Stimulated activated CD8-positive, alpha-beta memory T cell treated with anti-CD3 and anti-CD28 coated beads, Interleukin-15, amount 100 ng/mL, for 48 hours (primary cell): ENCODE data around the gene CA11.
"Not testable (repeated sequence)": the region's sequence is repeated elsewhere in the genome, so short reads cannot be mapped to it uniquely, and the experiment has no call there.

Experiments
- DNase-seq, 2 donors: peaks; one replicate each; pipeline ENCODE4 v3.0.0-alpha.2; 2020; ENCODE audit warnings: low read depth in 2 of 2

The CA11 gene

DNA sequence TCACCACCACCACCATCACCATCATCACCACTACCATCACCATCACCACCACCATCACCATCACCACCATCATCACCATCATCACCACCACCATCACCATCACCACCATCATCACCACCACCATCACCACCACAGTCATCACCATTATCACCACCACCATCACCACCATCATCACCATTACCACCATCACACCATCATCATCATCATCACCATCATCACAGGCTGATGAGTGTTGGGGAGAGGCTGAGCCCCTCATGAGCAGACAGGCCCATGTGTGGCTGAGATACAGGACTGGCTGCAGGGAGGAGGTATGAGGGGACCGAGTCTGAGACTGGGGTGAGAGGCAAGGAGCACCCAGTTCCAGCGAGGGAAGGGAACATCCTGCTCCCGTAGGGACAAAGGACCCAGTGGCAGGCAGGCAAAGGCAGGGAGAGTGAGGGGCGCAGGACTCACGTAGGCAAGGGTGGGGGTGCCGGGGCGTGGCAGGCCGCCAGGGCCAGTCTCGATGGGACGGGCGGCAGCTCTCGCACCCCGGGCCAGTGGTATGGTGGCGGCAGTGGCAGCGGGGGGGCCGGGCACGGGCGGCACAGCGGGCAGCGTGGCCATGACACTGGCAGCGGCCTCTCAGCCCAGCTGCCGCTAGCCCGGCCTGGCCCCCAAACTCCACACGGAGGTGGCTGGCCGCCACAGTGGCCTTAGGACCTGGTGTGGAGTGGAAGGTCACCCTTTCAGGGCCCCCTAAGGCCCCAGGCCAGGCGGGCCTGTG is 24.1 kb upstream of the CA11 start:
- DNase-seq = no peak

DNA sequence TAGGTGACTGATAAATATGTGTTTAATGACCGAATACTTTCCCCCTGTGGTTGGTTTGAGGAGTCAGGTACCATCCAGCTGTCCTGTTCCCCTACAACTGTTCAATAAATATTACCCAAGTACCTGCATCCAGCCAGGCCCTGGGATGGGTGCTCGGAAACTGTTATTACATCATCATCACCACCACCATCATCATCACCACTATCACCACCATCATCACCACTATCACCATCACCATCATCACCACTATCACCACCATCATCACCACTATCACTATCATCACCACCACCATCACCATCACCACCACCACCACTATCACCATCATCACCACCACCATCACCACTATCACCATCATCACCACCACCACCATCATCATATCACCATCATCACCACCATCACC is 22.8 kb upstream of the CA11 start:
- DNase-seq = no peak

DNA sequence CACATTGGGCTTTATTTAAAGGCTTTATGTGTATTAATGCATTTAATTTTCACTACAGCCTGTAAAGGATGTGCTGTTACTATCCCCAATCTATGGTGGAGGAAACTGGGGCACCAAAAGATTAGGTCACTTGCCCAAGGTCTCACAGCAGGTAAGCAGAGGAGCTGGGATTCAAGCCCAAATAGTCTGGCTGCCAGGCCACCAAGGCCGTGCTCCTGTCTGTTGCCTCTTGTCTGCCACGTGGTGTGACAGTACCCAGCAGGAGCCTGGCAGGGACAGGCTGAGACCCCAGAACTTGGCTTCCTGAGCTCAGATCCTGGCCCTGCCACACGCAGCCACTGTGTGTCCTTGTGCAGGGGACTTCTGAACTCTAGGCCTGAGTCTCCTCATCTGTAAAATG is 22.3 kb upstream of the CA11 start:
- no peak for DNase-seq

DNA sequence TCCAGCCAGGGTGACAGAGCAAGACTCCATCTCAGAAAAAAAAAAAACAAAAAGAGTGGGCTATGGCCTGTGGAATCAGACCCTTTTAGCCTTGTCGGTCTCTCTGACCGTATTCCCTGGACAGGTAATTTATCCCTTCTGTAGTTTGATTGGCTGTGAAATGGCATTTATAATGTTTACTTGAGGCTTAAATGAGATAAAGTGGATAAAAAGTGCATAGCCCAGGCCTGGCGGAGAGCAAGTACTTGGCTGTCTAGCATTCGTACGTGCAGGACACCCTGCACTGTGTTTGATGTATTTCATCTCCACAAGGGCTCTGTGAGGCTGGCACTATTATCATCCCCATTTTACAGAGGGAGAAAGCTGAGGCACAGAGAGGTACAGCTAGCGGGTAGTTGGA is 19.8 kb upstream of the CA11 start:
- DNase-seq = no peak

DNA sequence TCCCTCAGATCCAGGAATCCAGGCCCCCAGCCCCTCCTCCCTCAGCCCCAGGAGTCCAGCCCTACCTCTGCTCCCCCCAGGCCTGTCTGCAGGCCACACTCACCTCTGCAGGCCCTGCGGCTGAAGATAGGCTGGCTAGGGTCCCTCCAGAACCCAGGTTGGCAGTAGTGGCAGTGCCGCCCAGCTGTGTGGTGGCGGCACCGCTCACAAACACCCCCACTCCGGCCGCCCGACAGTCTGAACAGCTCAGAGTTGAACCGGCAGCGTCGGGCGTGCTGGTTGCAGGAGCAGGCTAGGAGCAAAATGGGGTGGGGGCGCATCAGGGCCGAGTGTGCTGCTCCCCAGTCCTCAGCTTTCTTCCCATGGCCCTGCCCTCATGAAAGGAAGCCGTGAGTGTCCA is 18.5 kb upstream of the CA11 start:
- DNase-seq = no peak

DNA sequence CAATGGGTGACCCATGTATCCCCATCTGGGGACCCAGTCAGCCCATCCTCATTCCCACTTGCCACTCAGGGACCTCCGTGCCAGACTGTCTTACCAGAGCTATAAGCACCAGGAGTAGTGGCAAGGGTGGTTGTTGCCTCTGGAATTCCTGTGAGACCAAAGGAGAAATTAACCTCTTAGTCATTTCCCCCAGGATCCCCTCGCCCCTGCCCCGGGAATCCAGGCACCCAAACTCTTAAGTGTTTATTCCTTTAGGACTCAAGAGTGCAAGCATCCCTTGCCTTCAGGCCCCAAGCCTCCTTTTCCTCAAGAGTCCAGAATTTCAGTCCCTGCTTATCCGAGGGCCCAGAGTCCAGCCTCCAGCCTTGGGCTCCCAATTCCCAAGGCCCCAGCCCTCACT is 17.7 kb upstream of the CA11 start:
- no peak for DNase-seq

DNA sequence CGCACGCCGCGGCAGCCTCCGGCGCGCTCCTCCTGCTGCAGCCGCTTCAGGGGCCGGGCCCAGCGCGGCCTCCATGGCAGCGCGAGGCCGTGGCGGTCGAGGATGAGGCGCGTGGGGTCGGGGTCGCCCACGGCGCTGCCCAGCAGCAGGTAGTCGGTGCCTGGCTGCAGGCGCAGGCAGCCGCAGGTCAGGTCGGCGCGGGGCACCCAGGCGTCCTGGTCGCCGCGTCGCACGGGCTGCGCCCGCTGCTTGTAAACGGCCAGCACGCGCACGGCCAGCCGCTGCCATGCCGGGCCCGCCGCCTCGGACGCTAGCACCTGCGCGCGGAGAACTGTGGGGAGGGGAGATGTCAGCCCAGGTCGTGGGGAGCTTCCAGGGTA is 15.7 kb upstream of the CA11 start:
- no peak for DNase-seq

DNA sequence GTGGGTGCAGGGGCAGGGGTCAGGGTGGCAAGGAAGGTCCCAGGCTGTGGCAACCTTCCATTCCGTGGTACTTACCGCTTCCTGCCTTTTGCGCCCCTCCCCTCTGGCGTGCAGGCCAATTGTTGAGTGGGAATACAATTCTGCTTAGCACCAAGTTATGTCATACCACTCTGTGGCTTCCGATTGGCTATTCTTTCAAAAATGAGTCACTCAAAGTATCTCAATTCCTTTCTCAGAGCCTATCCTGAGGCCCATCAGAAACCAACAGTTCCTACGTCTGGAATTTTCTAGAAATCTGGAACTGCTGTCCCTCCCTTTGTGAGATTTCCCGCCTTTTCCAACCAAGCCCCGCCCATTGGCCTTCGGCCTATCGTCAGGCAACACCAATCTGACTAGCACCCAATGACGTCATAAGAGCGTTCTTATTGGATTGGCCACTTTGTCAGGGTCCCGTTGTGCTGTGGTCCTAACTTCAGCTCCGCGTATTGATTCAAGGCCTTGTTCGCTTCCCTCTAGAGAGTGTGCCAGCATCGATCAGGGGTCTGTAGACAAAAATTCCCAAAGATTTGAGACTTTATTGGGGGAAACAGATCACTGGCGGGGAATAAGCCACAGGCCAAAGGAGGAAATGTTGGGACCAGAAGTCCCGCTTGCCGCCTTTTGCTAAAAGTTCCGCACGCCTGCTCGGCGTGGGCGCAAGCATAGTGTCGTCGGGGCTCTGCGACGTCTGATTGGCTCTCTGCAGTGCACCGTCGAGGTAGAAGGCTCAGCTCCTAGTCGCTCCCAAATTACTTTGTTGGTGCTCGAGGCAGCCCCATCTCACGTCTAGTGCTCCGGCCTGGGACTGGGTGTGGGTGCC is 15.1 kb upstream of the CA11 start:
- peak; percentile 56 to 60 for DNase-seq

DNA sequence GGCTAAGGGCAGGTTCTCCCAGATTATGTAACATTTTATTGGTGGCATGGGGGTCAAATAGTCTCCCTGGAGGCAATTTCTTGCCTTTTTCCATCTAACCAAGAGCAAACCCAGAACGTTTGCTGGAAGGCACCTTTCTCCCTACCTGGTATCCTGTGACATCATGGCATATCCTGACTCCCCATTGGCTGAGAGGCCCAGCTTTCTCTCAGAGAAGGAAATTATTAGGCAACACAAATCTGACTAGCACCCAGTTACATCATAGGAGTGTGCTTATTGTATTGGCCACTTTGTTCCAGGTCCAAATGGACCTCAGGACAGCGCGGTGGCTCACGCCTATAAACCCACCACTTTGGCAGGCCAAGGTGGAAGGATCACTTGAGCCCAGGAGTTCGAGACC is 13.8 kb upstream of the CA11 start:
- no peak for DNase-seq

DNA sequence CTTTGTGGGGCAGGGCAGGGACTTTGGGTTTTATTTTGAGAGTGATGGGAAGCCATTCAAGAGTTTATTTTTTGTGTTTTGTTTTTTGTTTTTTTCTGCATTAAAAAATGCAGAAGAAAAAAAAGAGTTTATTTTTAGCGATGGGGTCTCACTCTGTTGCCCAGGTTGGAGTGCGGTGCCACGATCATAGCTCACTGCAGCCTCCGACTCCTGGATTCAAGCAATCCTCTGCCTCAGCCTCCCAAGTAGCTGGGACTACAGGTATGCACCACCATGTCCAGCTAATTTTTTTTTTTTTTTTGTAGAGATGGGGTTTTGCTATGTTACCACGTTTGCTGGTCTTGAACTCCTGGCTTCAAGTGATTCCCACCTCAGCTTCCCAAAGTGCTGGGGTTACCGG is 12.5 kb upstream of the CA11 start:
- no peak for DNase-seq

DNA sequence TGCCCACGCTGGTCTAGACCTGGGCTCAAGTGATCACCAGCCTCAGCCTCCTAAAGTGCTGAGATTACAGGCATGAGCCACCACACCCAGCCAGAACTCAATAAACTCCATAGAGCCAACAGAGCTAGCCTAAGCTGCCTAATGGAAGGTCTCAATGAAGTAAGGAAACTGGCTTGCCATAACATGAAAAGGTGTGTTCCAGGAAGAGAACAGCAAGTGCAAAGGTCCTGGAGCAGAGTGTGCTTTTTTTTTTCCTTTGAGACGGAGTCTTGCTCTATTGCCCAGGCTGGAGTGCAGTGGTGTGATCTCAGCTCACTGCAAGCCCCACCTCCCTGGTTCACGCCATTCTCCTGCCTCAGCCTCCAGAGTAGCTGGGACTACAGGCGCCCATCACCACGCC is 11.8 kb upstream of the CA11 start:
- DNase-seq = not testable (repeated sequence)

DNA sequence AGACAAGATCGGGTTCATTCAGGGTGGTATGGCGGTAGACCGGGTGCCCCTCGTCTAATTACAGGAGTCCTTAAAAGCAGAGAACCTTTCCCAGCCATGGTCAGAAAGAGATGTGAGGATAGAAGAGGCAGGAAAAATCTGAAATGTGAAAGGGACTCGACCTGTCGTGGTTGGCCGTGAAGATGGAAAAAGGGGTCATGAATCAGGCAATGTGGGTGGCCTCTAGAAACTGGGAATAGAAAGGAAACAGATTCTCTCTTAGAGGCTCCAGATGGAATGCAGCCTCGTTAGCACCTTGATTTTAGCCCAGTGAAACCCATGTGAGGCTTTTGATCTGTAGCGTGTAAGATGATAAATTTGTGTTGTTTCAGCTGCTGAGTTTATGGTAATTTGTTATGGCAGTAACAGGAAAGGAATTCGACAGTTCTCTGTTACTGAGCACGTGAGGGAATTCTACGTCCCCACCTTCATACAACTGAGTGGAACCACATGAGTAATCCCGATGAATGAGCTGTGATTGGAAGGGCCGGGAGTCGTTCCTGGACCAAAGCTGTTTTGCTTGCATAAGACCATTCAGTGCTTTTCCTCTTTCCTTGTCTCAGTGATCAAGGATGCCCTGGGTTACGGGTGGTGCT is 11.0 kb upstream of the CA11 start:
- DNase-seq = no peak

DNA sequence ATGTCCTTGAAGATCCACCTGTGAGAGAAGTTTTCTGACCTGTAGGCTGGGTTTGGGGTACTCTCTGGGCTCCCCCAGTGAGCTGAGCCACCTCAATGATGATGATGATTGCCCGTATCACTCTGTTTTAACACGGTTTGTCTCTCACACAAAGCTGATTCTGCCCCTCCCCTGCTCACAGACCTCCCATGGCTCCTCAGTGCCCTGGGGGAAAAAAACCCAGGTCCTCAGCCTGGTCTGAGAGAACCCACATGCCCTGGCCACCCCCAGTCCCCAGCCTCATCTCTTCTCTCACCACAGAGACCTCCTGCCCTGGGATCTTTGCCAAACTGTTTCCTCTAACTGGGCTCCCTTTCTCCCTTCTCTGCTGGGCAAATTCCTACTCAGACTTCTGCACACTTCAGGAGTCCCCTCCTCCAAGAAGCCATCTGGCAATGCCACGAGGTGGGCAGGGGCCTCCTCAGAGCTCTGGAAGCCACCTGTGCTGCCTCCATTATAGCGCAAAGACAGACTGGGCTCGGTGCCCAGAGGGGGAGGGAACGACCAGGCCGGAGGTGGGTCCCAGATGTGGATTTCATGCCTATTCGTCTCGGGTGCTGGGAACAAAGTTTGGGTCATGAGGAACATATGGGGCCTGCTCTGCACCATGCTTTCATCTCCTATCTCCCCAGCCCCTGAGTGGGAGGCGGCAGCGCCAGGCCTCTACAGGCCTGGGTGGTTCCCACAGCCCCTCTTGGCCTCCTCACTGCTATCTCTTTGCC is 8.5 kb upstream of the CA11 start:
- DNase-seq = no peak

DNA sequence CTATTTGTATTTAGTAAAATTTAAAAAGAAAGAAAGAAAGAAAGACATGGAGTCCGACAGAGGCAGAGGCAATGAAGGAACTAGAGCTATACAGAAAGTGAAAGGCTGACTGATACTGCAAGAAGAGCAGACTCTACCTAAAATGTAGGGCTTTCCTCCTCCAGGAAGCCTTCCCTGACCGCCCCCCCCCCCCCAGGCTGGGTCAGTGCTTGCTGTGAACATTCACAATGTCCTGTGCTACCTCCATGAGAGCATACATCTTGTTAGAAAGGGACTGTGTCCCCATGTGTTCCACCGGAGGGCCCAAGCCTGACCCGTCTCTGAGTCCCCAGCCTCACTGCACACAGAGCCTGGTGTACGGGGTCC is 5.7 kb upstream of the CA11 start:
- no peak for DNase-seq

DNA sequence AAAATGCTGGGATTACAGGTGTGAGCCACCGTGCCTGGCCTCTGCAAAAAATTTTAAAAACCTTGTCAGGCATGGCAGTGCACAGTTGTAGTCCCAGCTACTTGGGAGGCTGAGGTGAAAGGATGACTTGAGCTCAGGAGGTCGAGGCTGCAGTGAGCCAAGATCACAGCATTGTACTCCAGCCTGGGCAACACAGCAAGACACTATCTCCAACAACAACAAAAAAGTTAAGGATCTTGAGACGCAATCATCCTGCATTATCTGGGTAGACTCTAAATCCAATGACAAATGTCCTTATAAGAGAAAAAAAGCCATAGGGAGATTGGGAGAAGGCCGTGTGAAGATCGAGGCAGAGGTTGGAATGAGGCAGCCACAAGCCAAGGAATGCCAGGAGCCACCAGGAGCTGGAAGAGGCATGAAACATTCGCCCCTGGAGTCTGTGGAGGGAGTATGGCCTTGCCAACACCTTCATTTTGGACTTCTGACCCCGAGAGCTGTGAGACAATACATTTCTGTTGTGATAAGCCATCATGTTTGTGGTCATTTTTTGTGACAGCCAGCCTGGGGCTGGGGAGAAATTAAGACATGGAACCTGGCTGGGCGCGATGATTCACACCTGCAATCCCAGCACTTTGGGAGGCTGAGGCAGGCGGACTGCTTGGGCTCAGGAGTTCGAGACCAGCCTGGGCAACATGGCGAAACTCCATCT is 5.1 kb upstream of the CA11 start:
- DNase-seq = no peak

DNA sequence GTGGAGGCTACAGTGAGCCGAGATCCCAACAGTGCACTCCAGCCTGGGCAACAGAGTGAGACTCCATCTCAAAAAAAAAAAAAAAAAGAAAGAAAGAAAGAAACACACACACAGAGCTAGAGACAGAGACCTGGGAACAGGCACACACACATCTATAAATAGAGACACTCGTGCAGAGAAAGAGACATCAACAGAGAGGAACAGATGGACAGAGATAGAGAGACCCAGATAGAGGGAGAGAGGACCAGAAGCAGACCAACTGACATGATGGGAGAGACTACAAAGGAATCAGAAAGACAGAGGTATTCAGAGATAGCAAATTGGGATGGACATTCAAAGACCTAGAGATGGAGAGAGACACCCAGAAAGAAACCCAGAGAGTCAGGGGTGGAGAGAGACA is 2.1 kb upstream of the CA11 start:
- no peak for DNase-seq

DNA sequence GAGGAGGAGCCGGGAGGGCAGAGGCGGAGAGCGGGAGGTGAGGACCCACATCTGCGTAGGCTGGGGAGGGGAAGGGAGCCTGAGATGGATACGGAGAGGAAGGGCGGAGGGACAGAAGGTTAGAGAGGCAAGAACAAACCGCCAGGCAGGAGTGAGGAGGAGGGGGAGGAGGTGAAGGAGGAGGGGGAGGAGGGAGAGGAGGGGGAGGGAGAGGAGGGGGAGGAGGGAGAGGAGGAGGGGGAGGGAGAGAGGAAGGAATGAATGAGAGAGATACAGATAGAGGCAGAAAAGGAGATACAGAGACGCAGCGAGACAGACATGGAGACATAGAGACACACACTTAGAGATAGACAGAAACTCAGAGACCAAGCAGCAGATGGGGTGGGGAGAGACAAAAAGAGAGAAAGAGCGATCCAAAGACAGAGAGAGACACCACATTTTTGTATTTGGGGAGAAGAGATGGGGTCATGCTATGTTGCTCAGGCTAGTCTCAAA is 782 bp upstream of the CA11 start:
- DNase-seq = no peak

DNA sequence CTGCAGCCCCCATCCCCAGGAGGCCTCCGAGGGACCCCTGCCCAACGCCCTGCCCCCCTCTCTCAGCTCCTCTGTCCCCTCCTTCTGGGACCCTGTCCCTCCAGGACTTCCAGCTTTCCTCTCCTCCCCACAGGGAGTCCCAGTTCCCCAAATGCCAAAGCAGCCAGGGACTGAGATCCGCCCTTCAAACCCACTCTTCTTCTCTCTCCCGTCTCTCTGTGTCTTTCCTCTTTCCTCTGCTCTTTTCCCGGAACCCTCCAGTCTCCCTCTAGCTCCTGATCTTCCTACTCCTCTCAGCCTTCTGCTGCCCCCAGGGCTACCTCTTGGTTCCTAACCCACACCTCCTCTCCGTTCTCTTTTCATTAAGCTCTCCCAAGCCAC is 377 bp downstream of the CA11 start:
- no peak for DNase-seq

DNA sequence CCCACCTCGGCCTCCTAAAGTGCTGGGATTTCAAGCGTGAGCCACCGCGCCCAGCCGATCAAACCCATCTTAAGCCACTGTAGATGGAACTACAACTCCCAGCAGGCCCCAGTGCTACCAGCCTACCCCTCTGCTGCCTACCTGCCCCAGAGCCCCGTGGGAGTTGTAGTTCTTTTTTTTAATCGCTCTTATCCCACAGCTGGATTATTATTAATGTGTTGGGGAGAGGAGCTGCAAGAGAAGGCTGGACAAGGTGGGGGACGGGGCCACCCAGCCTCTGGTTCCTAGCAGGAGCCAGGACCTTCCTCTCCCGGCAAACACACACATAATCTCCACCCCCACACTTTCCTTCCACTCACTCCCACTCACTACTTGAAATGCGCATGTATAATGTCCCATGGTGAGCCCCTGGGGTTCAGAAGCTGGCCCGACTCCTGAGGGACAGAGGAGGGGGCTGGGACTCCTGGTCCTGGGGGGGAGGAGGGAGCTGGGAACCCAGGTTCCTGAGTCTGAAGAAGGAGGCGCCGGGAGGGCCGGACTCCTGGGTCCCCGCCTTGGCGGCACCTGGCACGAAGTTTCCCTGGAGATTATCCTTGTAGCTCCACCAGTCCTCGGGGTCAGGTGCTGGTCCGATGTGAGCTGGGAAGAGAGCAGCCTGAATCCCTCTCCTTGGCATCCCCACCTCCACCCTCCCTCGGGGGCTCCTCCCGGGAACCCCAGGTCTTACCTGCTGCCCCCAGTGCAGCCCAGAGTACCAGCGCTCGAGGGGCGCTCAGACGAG is 958 bp downstream of the CA11 start:
- peak; percentile 62 to 65 for DNase-seq

DNA sequence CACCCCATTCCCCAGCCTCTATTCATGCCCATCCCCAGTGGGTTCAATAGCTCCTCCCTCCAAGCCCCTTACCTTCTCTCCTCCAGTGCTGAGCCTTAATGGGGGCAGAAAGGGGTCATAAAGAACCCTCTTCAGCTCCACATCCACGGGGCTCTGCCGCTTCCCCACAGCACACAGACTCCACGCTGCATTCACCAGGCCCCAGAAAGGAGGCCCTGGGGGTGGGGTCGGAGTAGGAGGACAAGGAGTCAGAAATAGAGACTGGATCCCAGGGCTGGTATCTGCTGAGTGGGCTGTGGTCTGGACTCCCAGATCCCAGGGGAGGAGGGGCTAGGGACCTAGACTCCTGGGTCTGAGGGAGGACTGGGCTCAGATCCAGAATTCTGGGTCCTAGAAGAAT is 1.6 kb downstream of the CA11 start:
- no peak for DNase-seq

DNA sequence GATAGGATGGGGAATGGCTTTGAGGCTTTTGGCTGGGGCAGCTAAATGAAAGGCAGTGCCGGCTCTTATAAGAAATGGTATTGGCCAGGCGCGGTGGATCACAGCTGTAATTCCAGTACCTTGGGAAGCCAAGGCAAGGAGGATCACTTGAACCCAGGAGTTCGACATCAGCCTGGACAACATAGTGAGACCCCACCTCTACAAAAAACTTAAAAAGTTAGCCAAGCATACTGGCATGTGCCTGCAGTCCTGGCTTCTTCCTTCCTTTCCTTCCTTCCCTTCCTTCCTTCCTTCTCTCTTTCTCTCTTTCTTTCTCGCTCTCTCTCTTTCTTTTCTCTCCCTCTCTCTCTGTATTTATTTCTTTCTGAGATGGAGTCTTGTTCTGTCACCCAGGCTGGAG is 3.1 kb downstream of the CA11 start:
- no peak for DNase-seq
